Erythroblast (primary cell): ENCODE data around the gene ADSL.

Experiments
- DNase-seq, 2 experiments: peaks; one replicate each; lab custom pipeline; 2025; lab: John Stamatoyannopoulos, UW
- GATA1 ChIP-seq: IDR thresholded peaks from 2 replicates; pipeline ENCODE4 v1.6.1; 2011; ENCODE audit warnings: low read depth, mild to moderate bottlenecking, control low read depth, low read length, moderate library complexity
- POLR2A ChIP-seq: IDR thresholded peaks from 2 replicates; pipeline ENCODE4 v1.6.1; 2011; ENCODE audit warnings: mild to moderate bottlenecking, low read length

The ADSL gene

GRCh38 chr22:40407021-40407761 lies 60.9 kb downstream of the ADSL start:
- TF ChIP-seq POLR2A: no peak
- no peak for TF ChIP-seq GATA1
- DNase-seq: no peak

GRCh38 chr22:40407831-40408717 lies 61.8 kb downstream of the ADSL start:
- TF ChIP-seq POLR2A (no peak), GATA1 (no peak)
- no peak for DNase-seq

GRCh38 chr22:40408718-40409612 lies 62.7 kb downstream of the ADSL start:
- DNase-seq: no peak
- TF ChIP-seq GATA1 (no peak), POLR2A (no peak)

GRCh38 chr22:40409613-40410113 lies 63.4 kb downstream of the ADSL start:
- no peak for DNase-seq

GRCh38 chr22:40410272-40410671 lies 64.0 kb downstream of the ADSL start:
- DNase-seq: no peak
- TF ChIP-seq GATA1: no peak
- TF ChIP-seq POLR2A: no peak

More at GRCh38 chr22:40409613-40410113, 63.4 kb downstream of the ADSL start:
- TF ChIP-seq GATA1: no peak
- TF ChIP-seq POLR2A: no peak

GRCh38 chr22:40410731-40411505 lies 64.6 kb downstream of the ADSL start:
- no peak for TF ChIP-seq GATA1
- TF ChIP-seq POLR2A: no peak
- DNase-seq: no peak

GRCh38 chr22:40411506-40411861 lies 65.2 kb downstream of the ADSL start:
- TF ChIP-seq POLR2A (no peak), GATA1 (no peak)
- no peak for DNase-seq

- DNase-seq: no peak
- TF ChIP-seq POLR2A (no peak), GATA1 (no peak)
Measured at GRCh38 chr22:40412441-40412840, 66.1 kb downstream of the ADSL start.

GRCh38 chr22:40413873-40414272 lies 67.6 kb downstream of the ADSL start:
- DNase-seq: no peak
- TF ChIP-seq GATA1: no peak
- TF ChIP-seq POLR2A: no peak

- no peak for DNase-seq
- no peak for TF ChIP-seq POLR2A
- TF ChIP-seq GATA1: no peak
Measured at GRCh38 chr22:40414311-40414710, 68.0 kb downstream of the ADSL start.

GRCh38 chr22:40414838-40415505 lies 68.7 kb downstream of the ADSL start:
- DNase-seq: no peak
- no peak for TF ChIP-seq POLR2A
- TF ChIP-seq GATA1: no peak

- no peak for TF ChIP-seq POLR2A
- no peak for TF ChIP-seq GATA1
- DNase-seq: no peak
Measured at GRCh38 chr22:40415531-40416266, 69.4 kb downstream of the ADSL start.
